SK-N-SH (cell line): ENCODE results near the gene PANK4. TPM values are rescaled to one million over a fixed set of nuclear protein-coding genes. Genes with fewer than 3 reads are reported as not detected.
"Not testable (repeated sequence)": the region's sequence is repeated elsewhere in the genome, so short reads cannot be mapped to it uniquely, and the experiment has no call there.

Experiments
- CTCF ChIA-PET: fragments of 300-600, 350-600 bp; formaldehyde crosslinking; extraction: SDS; loops from one replicate; lab custom pipeline; 2021; lab: Yijun Ruan, JAX
- POLR2A ChIA-PET: fragments of 350-600 bp; sonication (Branson Sonifier 250); formaldehyde crosslinking; extraction: SDS; loops from one replicate; lab custom pipeline; 2020; ENCODE audit warnings: antibody characterized with exemption, inconsistent platforms; lab: Yijun Ruan, JAX
- DNase-seq: peaks from one replicate; pipeline ENCODE4 v3.0.0; 2012
- H2AFZ ChIP-seq: fragments of 200-600 bp; sonication (generic); 2 replicates; pipeline ENCODE4 v1.8.1; 2016; ENCODE audit warnings: antibody characterized with exemption, mild to moderate bottlenecking, low read depth
- H3F3A ChIP-seq: fragments of 200-600 bp; sonication (generic); replicated peaks from 2 replicates; pipeline ENCODE3; 2016; ENCODE audit warnings: antibody characterized with exemption, mild to moderate bottlenecking; ENCODE audit not compliant: insufficient read depth
- H3K27ac ChIP-seq, 2 experiments: fragments of 200-500 bp in 1 of 2; fragments of 200-600 bp in 1 of 2; sonication (Bioruptor generic) in 1 of 2; sonication (generic), shearing (Covaris generic) in 1 of 2; 2 replicates each; pipeline versions ENCODE4 v1.5.1 to v1.6.1; 2014 to 2016; ENCODE audit warnings: low read depth in 2 of 2, inconsistent platforms in 1 of 2, low read length in 1 of 2, mild to moderate bottlenecking in 1 of 2, mixed read lengths in 1 of 2
- H3K27me3 ChIP-seq: fragments of 200-600 bp; sonication (generic), shearing (Covaris generic); 2 replicates; pipeline ENCODE4 v1.6.1; 2016; ENCODE audit warnings: mixed run types; ENCODE audit not compliant: insufficient read depth
- H3K36me3 ChIP-seq, 2 experiments: fragments of 200-500 bp in 1 of 2; fragments of 200-600 bp in 1 of 2; sonication (Bioruptor generic) in 1 of 2; sonication (generic) in 1 of 2; replicated peaks in 1 of 2; 2 replicates each; pipeline versions ENCODE3 to v1.5.1; 2014 to 2016; ENCODE audit warnings: low read length in 1 of 2, mild to moderate bottlenecking in 1 of 2; ENCODE audit not compliant: insufficient read depth in 2 of 2, control insufficient read depth in 1 of 2
- H3K4me1 ChIP-seq, 2 experiments: fragments of 200-500 bp in 1 of 2; fragments of 200-600 bp in 1 of 2; sonication (Bioruptor generic) in 1 of 2; sonication (generic), shearing (Covaris generic) in 1 of 2; 2 replicates each; pipeline versions ENCODE4 v1.5.1 to v1.6.1; 2014 to 2016; ENCODE audit warnings: low read depth in 1 of 2, low read length in 1 of 2, mixed run types in 1 of 2; ENCODE audit not compliant: insufficient read depth in 2 of 2, control insufficient read depth in 1 of 2
- H3K4me2 ChIP-seq: fragments of 200-600 bp; sonication (generic), shearing (Covaris generic); 2 replicates; pipeline ENCODE4 v1.6.1; 2017; ENCODE audit warnings: mixed run types
- H3K4me3 ChIP-seq, 2 experiments: fragments of 200-500 bp in 1 of 2; fragments of 200-600 bp in 1 of 2; sonication (Bioruptor generic) in 1 of 2; sonication (generic), shearing (Covaris generic) in 1 of 2; 2 replicates each; pipeline versions ENCODE4 v1.5.1 to v1.8.1; 2014 to 2016; ENCODE audit warnings: low read depth in 2 of 2, inconsistent platforms in 1 of 2, low read length in 1 of 2, mild to moderate bottlenecking in 1 of 2, mixed read lengths in 1 of 2, moderate library complexity in 1 of 2
- H3K79me2 ChIP-seq: fragments of 200-600 bp; sonication (generic); 2 replicates; pipeline ENCODE4 v1.8.1; 2017; ENCODE audit warnings: mild to moderate bottlenecking; ENCODE audit not compliant: insufficient read depth
- H3K9ac ChIP-seq: fragments of 200-600 bp; sonication (generic); 2 replicates; pipeline ENCODE4 v1.6.1; 2017; ENCODE audit warnings: mixed run types
- H3K9me2 ChIP-seq: fragments of 200-600 bp; sonication (generic); 2 replicates; pipeline ENCODE4 v1.6.1; 2017; ENCODE audit warnings: mixed run types
- H3K9me3 ChIP-seq: fragments of 200-600 bp; sonication (generic); 2 replicates; pipeline ENCODE4 v1.6.1; 2017; ENCODE audit warnings: mixed run types, mild to moderate bottlenecking, moderate library complexity
- H4K20me1 ChIP-seq: fragments of 200-600 bp; sonication (generic); 2 replicates; pipeline ENCODE4 v1.6.1; 2017; ENCODE audit warnings: mild to moderate bottlenecking, mixed run types; ENCODE audit not compliant: insufficient read depth
- CHD2 ChIP-seq: fragments of 150-350 bp; IDR thresholded peaks from 2 replicates; pipeline ENCODE4 v1.6.1; 2018; ENCODE audit warnings: low read length; ENCODE audit not compliant: partially characterized antibody
- EP300 ChIP-seq, 2 experiments: IDR thresholded peaks; 2 replicates each; pipeline versions ENCODE4 v1.4.0 to v1.6.1; 2012; ENCODE audit warnings: borderline replicate concordance in 1 of 2, low read depth in 1 of 2, low read length in 1 of 2
- FOXJ3 ChIP-seq: sonication (generic); formaldehyde crosslinking; IDR thresholded peaks from 2 replicates; pipeline ENCODE4 v1.5.1; 2020; ENCODE audit warnings: mild to moderate bottlenecking, missing genetic modification reagents
- FOXM1 ChIP-seq: IDR thresholded peaks from 2 replicates; pipeline ENCODE4 v1.4.0; 2012; ENCODE audit warnings: low read depth, mild to moderate bottlenecking
- IRF3 ChIP-seq: fragments of 150-350 bp; IDR thresholded peaks from 2 replicates; pipeline ENCODE4 v1.6.1; 2016; ENCODE audit warnings: mild to moderate bottlenecking, low read depth, low read length
- JUND ChIP-seq: IDR thresholded peaks from 2 replicates; pipeline ENCODE4 v1.4.0; 2012
- MAX ChIP-seq: IDR thresholded peaks from 2 replicates; pipeline ENCODE4 v1.4.0; 2012; ENCODE audit warnings: low read depth
- MXI1 ChIP-seq: IDR thresholded peaks from 2 replicates; pipeline ENCODE4 v1.6.1; 2012; ENCODE audit warnings: mild to moderate bottlenecking, low read depth, low read length, improper control_type of control experiment
- NFIC ChIP-seq: IDR thresholded peaks from 2 replicates; pipeline ENCODE4 v1.4.0; 2012; ENCODE audit warnings: borderline replicate concordance
- POLR2AphosphoS5 ChIP-seq: IDR thresholded peaks from 2 replicates; pipeline ENCODE4 v1.6.1; 2012; ENCODE audit warnings: low read depth, low read length
- RAD21 ChIP-seq: IDR thresholded peaks from 2 replicates; pipeline ENCODE4 v1.6.1; 2012; ENCODE audit warnings: mild to moderate bottlenecking, low read length
- REST ChIP-seq: IDR thresholded peaks from 2 replicates; pipeline ENCODE4 v1.6.1; 2012; ENCODE audit warnings: mild to moderate bottlenecking, low read depth, low read length, moderate library complexity
- RFX5 ChIP-seq: IDR thresholded peaks from 2 replicates; pipeline ENCODE4 v1.6.1; 2012; ENCODE audit warnings: mild to moderate bottlenecking, improper control_type of control experiment, low read length
- SIN3A ChIP-seq: IDR thresholded peaks from 2 replicates; pipeline ENCODE4 v1.6.1; 2012; ENCODE audit warnings: low read depth, mild to moderate bottlenecking, low read length, moderate library complexity, borderline replicate concordance
- TEAD4 ChIP-seq: IDR thresholded peaks from 2 replicates; pipeline ENCODE4 v1.4.0; 2012; ENCODE audit warnings: mild to moderate bottlenecking, borderline replicate concordance; ENCODE audit not compliant: insufficient read depth
- USF1 ChIP-seq: IDR thresholded peaks from 2 replicates; pipeline ENCODE4 v1.4.0; 2012; ENCODE audit warnings: low read depth, borderline replicate concordance
- WGBS: methylation state at CpG from one replicate; pipeline ENCODE4 v1.1.6; 2017; ENCODE audit warnings: low lambda C conversion rate; 5-methylcytosine and 5-hydroxymethylcytosine counted together
- polyA plus RNA-seq, 3 experiments: library from polyadenylated mRNA; depleted of rRNA; stranded (reverse); fragments of >200 nt; gene quantifications; 2 replicates each; pipeline ENCODE4 v1.2.3, GENCODE V29; 2012
- TF ChIP-seq, protein P1 (sequence below): IDR thresholded peaks from 2 replicates; pipeline ENCODE4 v1.4.0; 2012; ENCODE audit warnings: low read depth, borderline replicate concordance
- TF ChIP-seq, protein P2 (sequence below): fragments of 200-600 bp; sonication (generic); IDR thresholded peaks from 2 replicates; pipeline ENCODE4 v1.6.1; 2017; ENCODE audit warnings: antibody characterized with exemption, mild to moderate bottlenecking, moderate library complexity

PANK4 gene
- polyA plus RNA-seq, 1 of the 3 experiments (the other 2 are of a cell fraction), result 16.6 TPM

GRCh38 chr1:2569060-2569459 is 42.7 kb upstream of the PANK4 start:
- Histone ChIP-seq H4K20me1 (no peaks in the 10 kb centered on the region), H3K27ac (no peak overlapping the region), H3K4me2 (no peak overlapping the region), H3K4me3 (no peak overlapping the region), H3K4me1 (no peaks in the 10 kb centered on the region), H3K9ac (no peak overlapping the region), H2AFZ (no peak overlapping the region), H3F3A (no peaks in the 10 kb centered on the region), H3K27me3 (no peaks in the 10 kb centered on the region), H3K36me3 (no peaks in the 10 kb centered on the region), H3K79me2 (no peaks in the 10 kb centered on the region), H3K9me2 (no peaks in the 10 kb centered on the region), H3K9me3 (no peaks in the 10 kb centered on the region)
- no peak for TF ChIP-seq FOXJ3 (CRISPR knock-in tag)
- no peak for TF ChIP-seq IRF3
- no peak for TF ChIP-seq MAX
- no peak for TF ChIP-seq USF1
- no peak for TF ChIP-seq NFIC
- TF ChIP-seq CHD2, result no peak
- TF ChIP-seq, protein P1, sequence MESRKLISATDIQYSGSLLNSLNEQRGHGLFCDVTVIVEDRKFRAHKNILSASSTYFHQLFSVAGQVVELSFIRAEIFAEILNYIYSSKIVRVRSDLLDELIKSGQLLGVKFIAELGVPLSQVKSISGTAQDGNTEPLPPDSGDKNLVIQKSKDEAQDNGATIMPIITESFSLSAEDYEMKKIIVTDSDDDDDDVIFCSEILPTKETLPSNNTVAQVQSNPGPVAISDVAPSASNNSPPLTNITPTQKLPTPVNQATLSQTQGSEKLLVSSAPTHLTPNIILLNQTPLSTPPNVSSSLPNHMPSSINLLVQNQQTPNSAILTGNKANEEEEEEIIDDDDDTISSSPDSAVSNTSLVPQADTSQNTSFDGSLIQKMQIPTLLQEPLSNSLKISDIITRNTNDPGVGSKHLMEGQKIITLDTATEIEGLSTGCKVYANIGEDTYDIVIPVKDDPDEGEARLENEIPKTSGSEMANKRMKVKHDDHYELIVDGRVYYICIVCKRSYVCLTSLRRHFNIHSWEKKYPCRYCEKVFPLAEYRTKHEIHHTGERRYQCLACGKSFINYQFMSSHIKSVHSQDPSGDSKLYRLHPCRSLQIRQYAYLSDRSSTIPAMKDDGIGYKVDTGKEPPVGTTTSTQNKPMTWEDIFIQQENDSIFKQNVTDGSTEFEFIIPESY, result no peak
- TF ChIP-seq, protein P2, sequence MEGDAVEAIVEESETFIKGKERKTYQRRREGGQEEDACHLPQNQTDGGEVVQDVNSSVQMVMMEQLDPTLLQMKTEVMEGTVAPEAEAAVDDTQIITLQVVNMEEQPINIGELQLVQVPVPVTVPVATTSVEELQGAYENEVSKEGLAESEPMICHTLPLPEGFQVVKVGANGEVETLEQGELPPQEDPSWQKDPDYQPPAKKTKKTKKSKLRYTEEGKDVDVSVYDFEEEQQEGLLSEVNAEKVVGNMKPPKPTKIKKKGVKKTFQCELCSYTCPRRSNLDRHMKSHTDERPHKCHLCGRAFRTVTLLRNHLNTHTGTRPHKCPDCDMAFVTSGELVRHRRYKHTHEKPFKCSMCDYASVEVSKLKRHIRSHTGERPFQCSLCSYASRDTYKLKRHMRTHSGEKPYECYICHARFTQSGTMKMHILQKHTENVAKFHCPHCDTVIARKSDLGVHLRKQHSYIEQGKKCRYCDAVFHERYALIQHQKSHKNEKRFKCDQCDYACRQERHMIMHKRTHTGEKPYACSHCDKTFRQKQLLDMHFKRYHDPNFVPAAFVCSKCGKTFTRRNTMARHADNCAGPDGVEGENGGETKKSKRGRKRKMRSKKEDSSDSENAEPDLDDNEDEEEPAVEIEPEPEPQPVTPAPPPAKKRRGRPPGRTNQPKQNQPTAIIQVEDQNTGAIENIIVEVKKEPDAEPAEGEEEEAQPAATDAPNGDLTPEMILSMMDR, result no peak
- no peak for TF ChIP-seq REST
- TF ChIP-seq POLR2AphosphoS5, result no peak
- TF ChIP-seq RAD21, result no peak
- TF ChIP-seq FOXM1, result no peak
- TF ChIP-seq RFX5, result no peak
- no peak for TF ChIP-seq TEAD4
- no peak for TF ChIP-seq MXI1
- TF ChIP-seq SIN3A, result no peak
- no peak for TF ChIP-seq JUND
- TF ChIP-seq EP300 (IDR thresholded peaks at IDR 0.05; ENCODE audit: borderline replicate concordance in 1 of 2, low read depth in 1 of 2, low read length in 1 of 2), result no peak
- ChIA-PET CTCF (no interaction called here), POLR2A (no interaction called here)
- DNase-seq, result no peak
- WGBS, result 61% methylated on average over 12 of the region's 17 CpGs

- H3K4me1 ChIP-seq, H3K27me3 ChIP-seq, H3K9me2 ChIP-seq, H2AFZ ChIP-seq, POLR2A ChIA-PET, DNase-seq, H3K36me3 ChIP-seq, H3K27ac ChIP-seq, H3K9ac ChIP-seq, H3K4me2 ChIP-seq, CTCF ChIA-PET, H3F3A ChIP-seq, H3K4me3 ChIP-seq, H4K20me1 ChIP-seq, H3K79me2 ChIP-seq, H3K9me3 ChIP-seq: not testable (repeated sequence)
- 54% methylated on average over 9 of the region's 17 CpGs for WGBS
These were observed 41.9 kb upstream of the PANK4 start for GRCh38 chr1:2568187-2568816.
